HL-60 (cell line): ENCODE results near the gene TMCO4.

ENCODE experiments used
- DNase-seq, 2 experiments: peaks; one replicate each; pipeline ENCODE4 v3.0.0-alpha.2; 2010 to 2020; ENCODE audit warnings: low read depth in 1 of 2, low spot score in 1 of 2
- H3K27ac ChIP-seq: fragments of 250-450 bp; sonication (Bioruptor Pico); replicated peaks from 2 replicates; pipeline ENCODE4 v1.5.1; 2020; ENCODE audit warnings: mild to moderate bottlenecking, moderate library complexity
- H3K27me3 ChIP-seq: fragments of 250-450 bp; sonication (Bioruptor Pico); 2 replicates; pipeline ENCODE4 v1.5.1; 2021; ENCODE audit warnings: mild to moderate bottlenecking, moderate library complexity; ENCODE audit not compliant: insufficient read depth, poor library complexity, severe bottlenecking
- H3K4me3 ChIP-seq: replicated peaks from 2 replicates; pipeline ENCODE4 v1.5.1; 2011; ENCODE audit warnings: mild to moderate bottlenecking, control low read depth, low read length; ENCODE audit not compliant: insufficient read depth
- GABPA ChIP-seq: IDR thresholded peaks from 2 replicates; pipeline ENCODE4 v1.6.1; 2012; ENCODE audit warnings: low read depth
- POLR2AphosphoS5 ChIP-seq: IDR thresholded peaks from 2 replicates; pipeline ENCODE4 v1.6.1; 2012; ENCODE audit warnings: low read depth
- SPI1 ChIP-seq: IDR thresholded peaks from 2 replicates; pipeline ENCODE4 v1.6.1; 2012; ENCODE audit warnings: low read depth, mild to moderate bottlenecking, borderline replicate concordance
- TF ChIP-seq, protein P1 (sequence below): IDR thresholded peaks from one replicate; pipeline ENCODE4 v1.5.1; 2011; ENCODE audit warnings: low read length, control low read depth, inconsistent platforms; ENCODE audit not compliant: insufficient read depth
- TF ChIP-seq, protein P2 (sequence below): IDR thresholded peaks from 2 replicates; pipeline ENCODE4 v1.6.1; 2012; ENCODE audit warnings: low read depth; ENCODE audit not compliant: insufficient replicate concordance

TMCO4 gene

DNA sequence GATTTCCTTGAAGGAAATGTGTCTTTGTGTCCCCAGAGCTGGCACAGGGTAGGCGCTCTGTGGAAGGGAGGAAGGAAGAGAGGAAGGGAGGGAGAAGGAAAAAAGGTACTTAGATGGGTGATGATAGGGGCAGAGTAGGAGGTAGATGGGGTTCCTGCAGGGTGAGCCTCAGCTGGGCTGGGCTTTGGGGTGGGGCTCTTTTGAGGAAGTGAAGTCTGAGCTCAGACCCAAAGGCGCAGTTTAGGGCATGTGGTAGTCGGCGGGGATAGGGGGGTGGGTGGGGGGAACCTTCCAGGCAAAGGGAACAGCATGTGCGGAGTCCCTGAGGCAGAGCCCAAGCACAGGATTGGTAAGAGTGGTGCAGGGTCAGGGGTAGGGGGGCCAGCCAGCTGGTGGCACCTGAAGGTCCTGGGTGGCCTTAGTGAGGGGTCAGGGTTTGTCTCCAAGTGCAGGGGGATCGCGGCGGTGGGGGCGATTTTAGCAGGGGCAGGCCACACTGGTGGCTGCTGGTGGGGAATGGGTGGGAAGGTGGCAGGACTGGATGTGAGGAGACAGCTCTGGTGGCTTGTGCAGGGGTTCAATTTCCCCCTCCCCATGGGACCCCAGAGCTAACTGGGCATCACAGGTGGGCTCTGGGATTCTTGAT is 143.5 kb downstream of the TMCO4 start:
- no peak for DNase-seq
- Histone ChIP-seq H3K27ac (no peak overlapping the region), H3K4me3 (no peak overlapping the region), H3K27me3 (peaks cover 3% of the 10 kb centered on the region)
- TF ChIP-seq POLR2AphosphoS5: no peak
- TF ChIP-seq, protein P1, sequence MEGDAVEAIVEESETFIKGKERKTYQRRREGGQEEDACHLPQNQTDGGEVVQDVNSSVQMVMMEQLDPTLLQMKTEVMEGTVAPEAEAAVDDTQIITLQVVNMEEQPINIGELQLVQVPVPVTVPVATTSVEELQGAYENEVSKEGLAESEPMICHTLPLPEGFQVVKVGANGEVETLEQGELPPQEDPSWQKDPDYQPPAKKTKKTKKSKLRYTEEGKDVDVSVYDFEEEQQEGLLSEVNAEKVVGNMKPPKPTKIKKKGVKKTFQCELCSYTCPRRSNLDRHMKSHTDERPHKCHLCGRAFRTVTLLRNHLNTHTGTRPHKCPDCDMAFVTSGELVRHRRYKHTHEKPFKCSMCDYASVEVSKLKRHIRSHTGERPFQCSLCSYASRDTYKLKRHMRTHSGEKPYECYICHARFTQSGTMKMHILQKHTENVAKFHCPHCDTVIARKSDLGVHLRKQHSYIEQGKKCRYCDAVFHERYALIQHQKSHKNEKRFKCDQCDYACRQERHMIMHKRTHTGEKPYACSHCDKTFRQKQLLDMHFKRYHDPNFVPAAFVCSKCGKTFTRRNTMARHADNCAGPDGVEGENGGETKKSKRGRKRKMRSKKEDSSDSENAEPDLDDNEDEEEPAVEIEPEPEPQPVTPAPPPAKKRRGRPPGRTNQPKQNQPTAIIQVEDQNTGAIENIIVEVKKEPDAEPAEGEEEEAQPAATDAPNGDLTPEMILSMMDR: no peak
- TF ChIP-seq, protein P2, sequence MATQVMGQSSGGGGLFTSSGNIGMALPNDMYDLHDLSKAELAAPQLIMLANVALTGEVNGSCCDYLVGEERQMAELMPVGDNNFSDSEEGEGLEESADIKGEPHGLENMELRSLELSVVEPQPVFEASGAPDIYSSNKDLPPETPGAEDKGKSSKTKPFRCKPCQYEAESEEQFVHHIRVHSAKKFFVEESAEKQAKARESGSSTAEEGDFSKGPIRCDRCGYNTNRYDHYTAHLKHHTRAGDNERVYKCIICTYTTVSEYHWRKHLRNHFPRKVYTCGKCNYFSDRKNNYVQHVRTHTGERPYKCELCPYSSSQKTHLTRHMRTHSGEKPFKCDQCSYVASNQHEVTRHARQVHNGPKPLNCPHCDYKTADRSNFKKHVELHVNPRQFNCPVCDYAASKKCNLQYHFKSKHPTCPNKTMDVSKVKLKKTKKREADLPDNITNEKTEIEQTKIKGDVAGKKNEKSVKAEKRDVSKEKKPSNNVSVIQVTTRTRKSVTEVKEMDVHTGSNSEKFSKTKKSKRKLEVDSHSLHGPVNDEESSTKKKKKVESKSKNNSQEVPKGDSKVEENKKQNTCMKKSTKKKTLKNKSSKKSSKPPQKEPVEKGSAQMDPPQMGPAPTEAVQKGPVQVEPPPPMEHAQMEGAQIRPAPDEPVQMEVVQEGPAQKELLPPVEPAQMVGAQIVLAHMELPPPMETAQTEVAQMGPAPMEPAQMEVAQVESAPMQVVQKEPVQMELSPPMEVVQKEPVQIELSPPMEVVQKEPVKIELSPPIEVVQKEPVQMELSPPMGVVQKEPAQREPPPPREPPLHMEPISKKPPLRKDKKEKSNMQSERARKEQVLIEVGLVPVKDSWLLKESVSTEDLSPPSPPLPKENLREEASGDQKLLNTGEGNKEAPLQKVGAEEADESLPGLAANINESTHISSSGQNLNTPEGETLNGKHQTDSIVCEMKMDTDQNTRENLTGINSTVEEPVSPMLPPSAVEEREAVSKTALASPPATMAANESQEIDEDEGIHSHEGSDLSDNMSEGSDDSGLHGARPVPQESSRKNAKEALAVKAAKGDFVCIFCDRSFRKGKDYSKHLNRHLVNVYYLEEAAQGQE: no peak
- no peak for TF ChIP-seq GABPA
- peak; percentile 49; the same call in 1 of the 2 replicates for TF ChIP-seq SPI1

DNA sequence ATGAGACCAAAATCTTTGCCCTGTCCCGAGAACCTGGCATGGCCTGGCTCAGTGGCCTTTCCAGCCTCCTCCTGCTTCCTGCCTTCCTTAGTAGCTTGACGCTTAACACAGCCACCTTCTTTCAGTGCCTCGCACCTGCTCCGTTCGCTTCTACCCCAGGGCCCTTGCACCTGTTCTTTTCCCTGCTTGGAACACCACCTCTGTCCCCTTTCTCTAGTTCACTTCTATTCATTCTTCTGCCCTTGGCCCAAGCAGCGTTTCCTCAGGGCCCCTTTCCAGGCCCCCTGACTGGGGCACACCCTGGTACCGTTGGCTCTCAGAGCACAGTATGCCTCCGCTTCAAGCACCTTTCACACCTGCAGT is 144.0 kb downstream of the TMCO4 start:
- DNase-seq: no peak
- H3K4me3 ChIP-seq: no peak overlapping the region
- no peak for TF ChIP-seq SPI1
- no peak for TF ChIP-seq GABPA
- TF ChIP-seq, protein P2: no peak
- TF ChIP-seq, protein P1: no peak
- TF ChIP-seq POLR2AphosphoS5: no peak
- no peak overlapping the region for H3K27ac ChIP-seq
- peaks cover 3% of the 10 kb centered on the region for H3K27me3 ChIP-seq

DNA sequence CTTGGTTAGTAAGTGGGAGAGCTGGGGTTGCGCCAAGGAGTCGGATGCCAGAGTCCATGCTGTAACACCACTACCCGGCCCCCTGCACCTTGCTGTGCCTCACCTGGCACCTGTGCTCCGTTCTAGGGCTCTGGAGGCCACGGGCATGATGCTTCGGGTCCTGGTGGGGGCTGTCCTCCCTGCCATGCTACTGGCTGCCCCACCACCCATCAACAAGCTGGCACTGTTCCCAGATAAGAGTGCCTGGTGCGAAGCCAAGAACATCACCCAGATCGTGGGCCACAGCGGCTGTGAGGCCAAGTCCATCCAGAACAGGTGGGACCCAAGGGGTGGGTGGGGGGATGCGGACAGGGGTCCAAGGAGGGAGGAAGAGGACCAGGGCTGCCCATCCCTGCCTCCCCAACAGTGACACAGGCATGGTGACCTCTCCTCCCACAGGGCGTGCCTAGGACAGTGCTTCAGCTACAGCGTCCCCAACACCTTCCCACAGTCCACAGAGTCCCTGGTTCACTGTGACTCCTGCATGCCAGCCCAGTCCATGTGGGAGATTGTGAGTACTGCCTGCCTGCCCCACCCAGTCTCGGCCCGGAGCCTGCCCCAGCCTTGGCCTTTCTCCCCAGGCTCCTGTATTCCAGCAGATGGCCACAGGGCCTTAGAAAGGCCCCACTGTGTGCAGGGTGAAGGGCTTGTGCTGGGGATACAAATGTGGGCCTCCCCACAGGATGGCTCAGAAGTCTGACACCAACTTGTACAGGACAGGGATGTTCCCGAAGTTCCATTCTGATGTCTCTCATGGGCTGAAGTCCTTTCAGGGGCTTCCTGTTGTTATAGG is 144.6 kb downstream of the TMCO4 start:
- H3K27me3 ChIP-seq: no peaks in the 10 kb centered on the region
- H3K4me3 ChIP-seq: no peak overlapping the region
- no peak for DNase-seq
- no peak overlapping the region for H3K27ac ChIP-seq
- TF ChIP-seq GABPA (no peak), POLR2AphosphoS5 (no peak), SPI1 (no peak)
- TF ChIP-seq, protein P1: no peak
